Kidney capillary endothelial cell (primary cell): ENCODE data around the gene PSG4.
"Not testable (repeated sequence)": the region's sequence is repeated elsewhere in the genome, so short reads cannot be mapped to it uniquely, and the experiment has no call there.

Source experiments
- DNase-seq: peaks from one replicate; pipeline ENCODE4 v3.0.0-alpha.2; 2018; ENCODE audit warnings: low spot score

PSG4 gene

GRCh38 chr19:43205471-43206105 is at the start of gene PSG4:
Gene PSG4 (minus strand): TSS chr19:43205638. CDS start chr19:43205536, 102 bp downstream.
- not testable (repeated sequence) for DNase-seq

- not testable (repeated sequence) for DNase-seq
These were observed 46.0 kb upstream of the PSG4 start for GRCh38 chr19:43251428-43251827.

- DNase-seq, result not testable (repeated sequence)
These were observed 44.9 kb upstream of the PSG4 start for GRCh38 chr19:43250296-43250695.

GRCh38 chr19:43248635-43249002 is 43.2 kb upstream of the PSG4 start:
- DNase-seq, result not testable (repeated sequence)

GRCh38 chr19:43247243-43247880 is 41.9 kb upstream of the PSG4 start:
- DNase-seq, result not testable (repeated sequence)

GRCh38 chr19:43245848-43246247 is 40.4 kb upstream of the PSG4 start:
- not testable (repeated sequence) for DNase-seq

- not testable (repeated sequence) for DNase-seq
These were observed 36.8 kb upstream of the PSG4 start for GRCh38 chr19:43242211-43242610.

- not testable (repeated sequence) for DNase-seq
These were observed 32.8 kb upstream of the PSG4 start for GRCh38 chr19:43238213-43238612.

- DNase-seq, result not testable (repeated sequence)
These were observed 30.2 kb upstream of the PSG4 start for GRCh38 chr19:43235686-43236085.

GRCh38 chr19:43229315-43229714 is 23.9 kb upstream of the PSG4 start:
- DNase-seq, result no peak

- DNase-seq, result not testable (repeated sequence)
These were observed 23.3 kb upstream of the PSG4 start for GRCh38 chr19:43228730-43229129.

GRCh38 chr19:43226986-43227385 is 21.5 kb upstream of the PSG4 start:
- not testable (repeated sequence) for DNase-seq

- no peak for DNase-seq
These were observed 19.4 kb upstream of the PSG4 start for GRCh38 chr19:43224855-43225253.

- not testable (repeated sequence) for DNase-seq
These were observed 18.9 kb upstream of the PSG4 start for GRCh38 chr19:43224201-43224854.

- DNase-seq, result not testable (repeated sequence)
These were observed 16.5 kb upstream of the PSG4 start for GRCh38 chr19:43221891-43222290.

- DNase-seq, result not testable (repeated sequence)
These were observed 13.7 kb upstream of the PSG4 start for GRCh38 chr19:43219136-43219535.

- DNase-seq, result not testable (repeated sequence)
These were observed 10.4 kb upstream of the PSG4 start for GRCh38 chr19:43215881-43216280.

- DNase-seq, result no peak
These were observed 2.6 kb upstream of the PSG4 start for GRCh38 chr19:43207991-43208390.

GRCh38 chr19:43207174-43207573 is 1.7 kb upstream of the PSG4 start:
- DNase-seq, result not testable (repeated sequence)

- DNase-seq, result not testable (repeated sequence)
These were observed 1.8 kb downstream of the PSG4 start for GRCh38 chr19:43203611-43204010.

GRCh38 chr19:43201891-43202290 is 3.5 kb downstream of the PSG4 start:
- DNase-seq, result not testable (repeated sequence)

- peak; percentile 2 for DNase-seq
These were observed 4.1 kb downstream of the PSG4 start for GRCh38 chr19:43201337-43201801.
